ENCODE measurements around the gene NUDT3.

GRCh38 chr6:34246249-34246562, 146.3 kb downstream of the NUDT3 start:
- TF ChIP-seq CTCF (IDR thresholded peaks at IDR 0.05) (no peak), POLR2A (IDR thresholded peaks at IDR 0.05) (no peak)
